Right atrium auricular region (tissue), 2 donors: ENCODE data around the gene SLC24A1. TPM values are rescaled to one million over a fixed set of nuclear protein-coding genes. Genes with fewer than 3 reads are reported as not detected.

ENCODE experiments used
- DNase-seq: peaks from one replicate; pipeline ENCODE4 v3.0.0-alpha.2; 2019; ENCODE audit warnings: low spot score
- H3K27ac ChIP-seq, 2 donors: fragments of 200-600 bp; sonication (generic); 1 replicate in 1 of 2; 2 replicates in 1 of 2; pipeline ENCODE4 v1.5.1; 2016 to 2019
- H3K27me3 ChIP-seq, 2 donors: fragments of 200-600 bp; sonication (generic); one replicate each; pipeline versions ENCODE4 v1.5.1 to v1.6.0; 2017 to 2019
- H3K36me3 ChIP-seq: fragments of 200-600 bp; sonication (generic); one replicate; pipeline ENCODE4 v1.5.1; 2016
- H3K4me1 ChIP-seq, 2 donors: fragments of 200-600 bp; sonication (generic); one replicate each; pipeline versions ENCODE4 v1.5.1 to v1.6.0; 2017 to 2019
- H3K4me3 ChIP-seq, 2 donors: fragments of 200-600 bp; sonication (generic); 1 replicate in 1 of 2; 2 replicates in 1 of 2; pipeline ENCODE4 v1.5.1; 2017 to 2019; ENCODE audit warnings: mild to moderate bottlenecking in 1 of 2, moderate library complexity in 1 of 2
- H3K9me3 ChIP-seq, 2 donors: fragments of 200-600 bp; sonication (generic); one replicate each; pipeline ENCODE4 v1.5.1; 2019
- total RNA-seq, 2 donors: library from RNA; depleted of rRNA; stranded (reverse); fragments of >200 nt; gene quantifications; one replicate each; pipeline ENCODE4 v1.1.0, GENCODE V29; 2016
- TF ChIP-seq, protein P1 (sequence below), 2 donors: fragments of 200-600 bp; sonication (generic); IDR thresholded peaks; one replicate each; pipeline ENCODE4 v1.5.1; 2019; ENCODE audit warnings: antibody characterized with exemption in 2 of 2

Gene SLC24A1
- total RNA-seq, 2 donors from 2014 or later = 1.9 to 2.8 TPM

DNA sequence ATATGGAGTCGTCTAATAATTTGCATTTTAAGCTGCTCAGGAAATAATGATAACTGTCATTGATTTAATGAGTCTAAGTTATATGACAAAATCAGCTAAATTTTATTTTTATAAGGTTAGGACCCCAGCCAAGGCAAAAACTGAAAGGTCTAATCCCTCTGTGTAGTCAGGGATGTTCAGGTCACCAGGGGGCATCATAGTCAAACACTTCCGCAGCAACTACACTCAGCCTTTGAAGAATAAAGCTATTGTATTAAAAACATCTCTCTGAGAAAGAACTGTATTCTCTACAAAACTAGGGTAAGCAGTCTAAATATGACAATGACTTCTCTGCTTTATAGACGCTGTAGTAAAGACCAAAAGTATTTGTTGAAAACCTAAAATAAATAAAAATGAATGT, 25.8 kb upstream of the SLC24A1 start:
- Histone ChIP-seq H3K27ac (no peak overlapping the region), H3K9me3 (no peaks in the 10 kb centered on the region), H3K4me1 (no peaks in the 10 kb centered on the region), H3K36me3 (peaks cover 89% of the 10 kb centered on the region), H3K4me3 (no peak overlapping the region), H3K27me3 (no peaks in the 10 kb centered on the region)
- TF ChIP-seq, protein P1, sequence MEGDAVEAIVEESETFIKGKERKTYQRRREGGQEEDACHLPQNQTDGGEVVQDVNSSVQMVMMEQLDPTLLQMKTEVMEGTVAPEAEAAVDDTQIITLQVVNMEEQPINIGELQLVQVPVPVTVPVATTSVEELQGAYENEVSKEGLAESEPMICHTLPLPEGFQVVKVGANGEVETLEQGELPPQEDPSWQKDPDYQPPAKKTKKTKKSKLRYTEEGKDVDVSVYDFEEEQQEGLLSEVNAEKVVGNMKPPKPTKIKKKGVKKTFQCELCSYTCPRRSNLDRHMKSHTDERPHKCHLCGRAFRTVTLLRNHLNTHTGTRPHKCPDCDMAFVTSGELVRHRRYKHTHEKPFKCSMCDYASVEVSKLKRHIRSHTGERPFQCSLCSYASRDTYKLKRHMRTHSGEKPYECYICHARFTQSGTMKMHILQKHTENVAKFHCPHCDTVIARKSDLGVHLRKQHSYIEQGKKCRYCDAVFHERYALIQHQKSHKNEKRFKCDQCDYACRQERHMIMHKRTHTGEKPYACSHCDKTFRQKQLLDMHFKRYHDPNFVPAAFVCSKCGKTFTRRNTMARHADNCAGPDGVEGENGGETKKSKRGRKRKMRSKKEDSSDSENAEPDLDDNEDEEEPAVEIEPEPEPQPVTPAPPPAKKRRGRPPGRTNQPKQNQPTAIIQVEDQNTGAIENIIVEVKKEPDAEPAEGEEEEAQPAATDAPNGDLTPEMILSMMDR (IDR thresholded peaks at IDR 0.05) = no peak
- DNase-seq = no peak

DNA sequence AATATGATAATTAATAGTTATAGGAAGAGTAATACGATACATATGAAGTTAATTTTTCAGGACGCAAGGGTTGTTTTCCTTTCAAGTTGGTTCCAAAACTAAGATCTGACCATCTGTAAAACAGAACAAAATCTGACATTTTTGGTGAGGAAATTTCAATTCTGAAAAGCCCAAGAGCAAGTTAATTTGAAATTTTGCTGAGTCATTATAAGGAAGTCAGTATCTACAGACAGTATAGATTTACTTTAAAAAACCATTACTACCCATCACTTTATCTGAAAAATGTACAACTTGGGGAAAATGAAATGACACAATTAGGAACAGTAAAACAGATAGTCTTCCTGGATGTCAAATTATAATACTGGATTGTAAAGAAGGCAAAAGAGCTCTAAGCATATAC, 23.3 kb upstream of the SLC24A1 start:
- DNase-seq = no peak

DNA sequence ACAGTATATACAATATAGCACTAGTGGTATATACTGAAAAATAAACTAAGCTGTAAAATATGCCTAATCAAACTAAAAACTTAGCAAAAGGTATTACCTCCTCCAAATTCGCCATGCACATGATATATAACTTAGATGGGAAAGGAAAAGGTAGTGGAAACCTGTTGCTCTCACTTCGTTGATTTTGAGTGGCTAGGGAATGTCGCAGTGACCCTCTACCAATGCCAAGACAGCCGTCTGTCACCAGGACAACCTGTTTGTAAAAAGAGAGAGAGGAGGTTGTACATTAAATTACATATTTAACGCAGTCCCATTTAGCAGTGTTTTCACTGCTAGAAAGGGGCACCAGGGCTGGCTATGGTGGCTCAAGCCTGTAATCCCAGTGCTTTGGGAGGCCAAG, 22.1 kb upstream of the SLC24A1 start:
- DNase-seq = no peak
- Histone ChIP-seq H3K4me1 (no peaks in the 10 kb centered on the region), H3K9me3 (no peaks in the 10 kb centered on the region), H3K27me3 (no peaks in the 10 kb centered on the region), H3K4me3 (no peak overlapping the region), H3K27ac (no peak overlapping the region), H3K36me3 (peaks cover 79% of the 10 kb centered on the region)
- TF ChIP-seq, protein P1 (IDR thresholded peaks at IDR 0.05) = no peak

More for the DNA sequence above, 23.3 kb upstream of the SLC24A1 start:
- no peak overlapping the region for H3K4me3 ChIP-seq
- H3K4me1 ChIP-seq = no peaks in the 10 kb centered on the region
- H3K9me3 ChIP-seq = no peaks in the 10 kb centered on the region
- H3K27me3 ChIP-seq = no peaks in the 10 kb centered on the region
- H3K27ac ChIP-seq = no peak overlapping the region
- peaks cover 83% of the 10 kb centered on the region for H3K36me3 ChIP-seq
- TF ChIP-seq, protein P1 (IDR thresholded peaks at IDR 0.05) = no peak

DNA sequence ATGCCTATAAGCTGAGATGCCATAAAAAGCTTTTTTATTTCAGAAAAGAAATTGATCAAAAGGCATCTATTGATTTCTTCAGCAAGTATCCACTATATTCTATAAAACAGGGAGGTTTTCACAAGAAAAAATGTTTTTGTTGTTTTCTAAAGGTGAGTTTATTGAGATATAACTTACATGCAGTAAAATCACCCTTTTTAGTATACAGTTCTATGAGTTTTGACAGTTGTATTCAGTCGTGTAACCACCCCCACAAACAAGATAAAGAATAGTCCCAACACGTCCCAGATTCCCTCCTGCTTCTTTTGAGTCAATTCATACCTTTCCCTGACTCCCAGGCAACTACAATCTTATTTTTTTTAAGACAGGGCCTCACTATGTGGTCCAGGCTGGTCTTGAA, 18.6 kb upstream of the SLC24A1 start:
- TF ChIP-seq, protein P1 (IDR thresholded peaks at IDR 0.05) = no peak
- Histone ChIP-seq H3K27me3 (no peaks in the 10 kb centered on the region), H3K9me3 (no peaks in the 10 kb centered on the region), H3K27ac (no peak overlapping the region), H3K4me3 (no peak overlapping the region), H3K36me3 (peaks cover 54% of the 10 kb centered on the region), H3K4me1 (no peaks in the 10 kb centered on the region)
- no peak for DNase-seq

- Histone ChIP-seq H3K9me3 (no peaks in the 10 kb centered on the region), H3K4me3 (no peak overlapping the region), H3K4me1 (no peaks in the 10 kb centered on the region), H3K27me3 (no peaks in the 10 kb centered on the region), H3K27ac (no peak overlapping the region), H3K36me3 (peaks cover 50% of the 10 kb centered on the region)
- TF ChIP-seq, protein P1 (IDR thresholded peaks at IDR 0.05) = no peak
- DNase-seq = no peak
Observed at GRCh38 chr15:65603559-65603958, 18.2 kb upstream of the SLC24A1 start.
